Sigmoid colon (tissue), 7 donors: Measurements from ENCODE around the gene NCR2. TPM values are rescaled to one million over a fixed set of nuclear protein-coding genes. Genes with fewer than 3 reads are reported as not detected.

Experiments
- DNase-seq: peaks from one replicate; pipeline ENCODE4 v3.0.0-alpha.2; 2019
- H3K27ac ChIP-seq, 4 donors: fragments of 200-600 bp; sonication (generic); one replicate each; pipeline ENCODE4 v1.5.1; 2016 to 2019; ENCODE audit warnings: mild to moderate bottlenecking in 1 of 4
- H3K27me3 ChIP-seq, 3 donors: fragments of 200-600 bp; sonication (generic); one replicate each; pipeline ENCODE4 v1.5.1; 2019; ENCODE audit warnings: mild to moderate bottlenecking in 1 of 3
- H3K36me3 ChIP-seq, 4 donors: fragments of 200-600 bp; sonication (generic); one replicate each; pipeline ENCODE4 v1.5.1; 2016 to 2019
- H3K4me1 ChIP-seq, 4 donors: fragments of 200-600 bp; sonication (generic); one replicate each; pipeline ENCODE4 v1.5.1; 2017 to 2019
- H3K4me3 ChIP-seq, 4 donors: fragments of 200-600 bp; sonication (generic); one replicate each; pipeline ENCODE4 v1.5.1; 2017 to 2019; ENCODE audit warnings: mild to moderate bottlenecking in 2 of 4, moderate library complexity in 1 of 4
- H3K9me3 ChIP-seq, 4 donors: fragments of 200-600 bp in 3 of 4; sonication (generic) in 3 of 4; one replicate each; pipeline versions ENCODE4 v1.5.1 to v1.6.1; 2013 to 2019
- CTCF ChIP-seq, 4 experiments: fragments of 450-650 bp in 3 of 4; fragments of 200-600 bp in 1 of 4; IDR thresholded peaks; one replicate each; pipeline ENCODE4 v1.5.1; 2016 to 2019; ENCODE audit warnings: antibody characterized with exemption in 4 of 4, mild to moderate bottlenecking in 3 of 4, moderate library complexity in 2 of 4
- EP300 ChIP-seq, 4 donors: sonication (generic); formaldehyde crosslinking; IDR thresholded peaks; one replicate each; pipeline ENCODE4 v1.6.1; 2017; ENCODE audit warnings: antibody characterized with exemption in 4 of 4
- POLR2A ChIP-seq, 2 donors: fragments of 450-650 bp; IDR thresholded peaks; one replicate each; pipeline ENCODE4 v1.6.1; 2016; ENCODE audit warnings: antibody characterized with exemption in 2 of 2, mild to moderate bottlenecking in 2 of 2, moderate library complexity in 2 of 2
- POLR2AphosphoS5 ChIP-seq, 4 donors: sonication (generic); formaldehyde crosslinking; IDR thresholded peaks; one replicate each; pipeline ENCODE4 v1.6.1; 2017; ENCODE audit warnings: antibody characterized with exemption in 4 of 4
- WGBS, 2 donors: extraction: QIAGEN DNeasy Blood & Tissue Kit; methylation state at CpG; one replicate each; pipeline ENCODE4 v1.1.7; 2013; 5-methylcytosine and 5-hydroxymethylcytosine counted together
- intact Hi-C: fragments of 100-400 bp; cut with DNase I; formaldehyde crosslinking; loops from one replicate; pipeline ENCODE4 v1.15.1; 2023
- polyA plus RNA-seq, 3 donors: library from polyadenylated mRNA; stranded (reverse); fragments of 200-250 nt; gene quantifications; one replicate each; pipeline ENCODE4 v1.2.3, GENCODE V29; 2013
- total RNA-seq, 4 donors: library from RNA; depleted of rRNA; stranded (reverse); fragments of >200 nt; gene quantifications; one replicate each; pipeline ENCODE4 v1.1.0, GENCODE V29; 2016
- donor health status: healthy with polysubstance abuse.
- donor health status: Bipolar disorder and iron deficiency.
- donor health status: healthy.

NCR2 gene
- total and polyA plus RNA-seq, 7 donors, result 0.20 TPM; not detected in 6

- TF ChIP-seq POLR2AphosphoS5 (IDR thresholded peaks at IDR 0.05), result no peak
- no peak for TF ChIP-seq POLR2A (IDR thresholded peaks at IDR 0.05)
- TF ChIP-seq EP300 (IDR thresholded peaks at IDR 0.05), result no peak
- no peak for TF ChIP-seq CTCF (IDR thresholded peaks at IDR 0.05)
- no peaks in the 10 kb centered on the region for H3K36me3 ChIP-seq
- intact Hi-C loops, result no loop called here
- no peak for DNase-seq
- peaks cover 0 to 9% (median 0%) of the 10 kb centered on the region in 3 donors for H3K27me3 ChIP-seq
- H3K4me1 ChIP-seq, result peaks cover 0 to 6% (median 0%) of the 10 kb centered on the region in 4 donors
- no peak overlapping the region for H3K4me3 ChIP-seq
- H3K9me3 ChIP-seq, result no peaks in the 10 kb centered on the region
- 73 to 83% methylated on average over 4 of the region's 4 CpGs for WGBS, 2 donors
- H3K27ac ChIP-seq, result no peak overlapping the region
Measured at GRCh38 chr6:41332842-41333736, 2.3 kb upstream of the NCR2 start.

- H3K36me3 ChIP-seq, result no peaks in the 10 kb centered on the region
- H3K27ac ChIP-seq, result no peak overlapping the region
- no peak for TF ChIP-seq POLR2AphosphoS5 (IDR thresholded peaks at IDR 0.05)
- no peak for TF ChIP-seq CTCF (IDR thresholded peaks at IDR 0.05)
- TF ChIP-seq POLR2A (IDR thresholded peaks at IDR 0.05), result no peak
- TF ChIP-seq EP300 (IDR thresholded peaks at IDR 0.05), result no peak
- DNase-seq, result no peak
- WGBS, 2 donors, result 59 to 70% methylated on average over 11 of the region's 11 CpGs
- no peak overlapping the region for H3K4me3 ChIP-seq
- H3K27me3 ChIP-seq, result no peaks in the 10 kb centered on the region
- intact Hi-C loops, result no loop called here
- no peaks in the 10 kb centered on the region for H3K9me3 ChIP-seq
- H3K4me1 ChIP-seq, result peaks cover 0 to 6% (median 0%) of the 10 kb centered on the region in 4 donors
Measured at GRCh38 chr6:41334482-41335040, 847 bp upstream of the NCR2 start.

GRCh38 chr6:41335943-41336342 is 535 bp downstream of the NCR2 start:
- Histone ChIP-seq H3K4me3 (no peak overlapping the region), H3K36me3 (no peaks in the 10 kb centered on the region), H3K27me3 (no peaks in the 10 kb centered on the region), H3K4me1 (peaks cover 0 to 6% (median 0%) of the 10 kb centered on the region in 4 donors), H3K27ac (no peak overlapping the region), H3K9me3 (no peaks in the 10 kb centered on the region)
- TF ChIP-seq CTCF (IDR thresholded peaks at IDR 0.05) (no peak), POLR2A (IDR thresholded peaks at IDR 0.05) (no peak), EP300 (IDR thresholded peaks at IDR 0.05) (no peak), POLR2AphosphoS5 (IDR thresholded peaks at IDR 0.05) (no peak)
- WGBS, 2 donors, result 81 to 84% methylated on average over 11 of the region's 11 CpGs
- intact Hi-C loops, result no loop called here
- no peak for DNase-seq

GRCh38 chr6:41336824-41337223 is 1.4 kb downstream of the NCR2 start:
- 83 to 88% methylated on average over 1 of the region's 1 CpG for WGBS, 2 donors
- H3K4me1 ChIP-seq, result peaks cover 0 to 6% (median 0%) of the 10 kb centered on the region in 4 donors
- intact Hi-C loops, result no loop called here

More at GRCh38 chr6:41336824-41337223, 1.4 kb downstream of the NCR2 start:
- no peaks in the 10 kb centered on the region for H3K36me3 ChIP-seq
- no peak overlapping the region for H3K27ac ChIP-seq
- TF ChIP-seq POLR2A (IDR thresholded peaks at IDR 0.05) (no peak), POLR2AphosphoS5 (IDR thresholded peaks at IDR 0.05) (no peak), CTCF (IDR thresholded peaks at IDR 0.05) (no peak), EP300 (IDR thresholded peaks at IDR 0.05) (no peak)
- H3K4me3 ChIP-seq, result no peak overlapping the region
- no peaks in the 10 kb centered on the region for H3K9me3 ChIP-seq
- no peaks in the 10 kb centered on the region for H3K27me3 ChIP-seq
- no peak for DNase-seq
